Measurements from ENCODE around the gene CAND1. TPM values are rescaled to one million over a fixed set of nuclear protein-coding genes. Genes with fewer than 3 reads are reported as not detected.

The CAND1 gene
- total and polyA plus RNA-seq, 9 of the 15 experiments (the other 6 are each of a cell fraction or from before 2014, with no cell fraction given): 24.0 to 167 (median 77.5) TPM

DNA sequence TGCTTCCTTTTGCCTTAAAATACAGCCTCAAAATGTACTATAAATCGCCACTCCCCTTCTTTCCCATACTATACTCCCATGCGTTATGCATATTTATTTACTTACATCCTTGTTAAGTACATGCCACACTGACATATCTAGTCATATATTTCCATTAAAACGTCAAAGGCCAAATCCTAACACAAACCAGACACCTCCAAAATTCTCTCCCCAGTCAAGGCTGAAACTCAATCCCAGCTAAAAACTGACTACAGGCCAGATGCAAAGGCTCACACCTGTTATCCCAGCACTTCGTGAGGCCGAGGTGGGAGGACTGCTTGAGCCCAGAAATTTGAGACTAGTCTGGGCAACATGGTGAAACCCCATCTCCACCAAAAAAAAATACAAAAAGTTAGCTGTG lies 5.7 kb upstream of the CAND1 start:
- Histone ChIP-seq H3K27ac (ENCODE audit: extremely low read depth, low read depth, low read length) (no peak overlapping the region), H3K4me2 (ENCODE audit: insufficient read depth, low read length) (no peak overlapping the region), H3K4me3 (no peak overlapping the region), H3K9me1 (ENCODE audit: control insufficient read depth, insufficient read depth, low read length) (no peaks in the 10 kb centered on the region), H3K36me3 (ENCODE audit: control insufficient read depth, insufficient read depth, low read length) (no peaks in the 10 kb centered on the region), H3K79me2 (ENCODE audit: control insufficient read depth, insufficient read depth, low read length) (no peaks in the 10 kb centered on the region; the same call in 2 of the 3 replicates), H3K27me3 (ENCODE audit: control insufficient read depth in 2 of 2, insufficient read depth in 2 of 2, low read length in 2 of 2) (no peaks in the 10 kb centered on the region), H4K20me1 (replicated peaks; ENCODE audit: control insufficient read depth, insufficient read depth, low read length) (no peaks in the 10 kb centered on the region), H3K9me3 (replicated peaks; ENCODE audit: control insufficient read depth, insufficient read depth, low read depth, low read length) (0 out of 2 replicates have a peak, but pooled peaks cover 3% of the 10 kb centered on the region), H3K4me1 (replicated peaks in 1 of 2; ENCODE audit: control insufficient read depth in 2 of 2, insufficient read depth in 2 of 2, low read length in 2 of 2) (peaks cover 0 to 4% of the 10 kb centered on the region in 2 experiments; a peak in 2 of 5 replicates), H2AFZ (ENCODE audit: low read depth, low read length) (peak overlapping the region; percentile 41; the same call in 1 of the 2 replicates), H3K9ac (ENCODE audit: insufficient read depth in 1 of 2, low read depth in 2 of 2, low read length in 2 of 2) (no peak overlapping the region)
- ChIA-PET POLR2A (no interaction called here), CTCF (ENCODE audit: low intra/inter-chr PET ratio) (no interaction called here)
- BruUV-seq (replicated peaks): no TSS peak
- 51% methylated on average over 5 of the region's 5 CpGs for WGBS (ENCODE audit: insufficient coverage, low coverage, missing lambda C conversion rate)
- ATAC-seq: no peak
- DNase-seq (ENCODE audit: extremely low read depth in 1 of 4, low spot score in 3 of 4): no peak
- intact Hi-C loops (cut with micrococcal nuclease): no loop called here
- in situ Hi-C loops (cut with MboI): no loop called here
- no peak for FAIRE-seq
- no peak for TF ChIP-seq TAF7 (tag; IDR thresholded peaks at IDR 0.05)
- TF ChIP-seq ZC3H4 (CRISPR knock-in tag; IDR thresholded peaks at IDR 0.05; ENCODE audit: borderline replicate concordance): no peak
- TF ChIP-seq TAF9B (IDR thresholded peaks at IDR 0.05; ENCODE audit: partially characterized antibody): no peak
- no peak for TF ChIP-seq SMAD1 (IDR thresholded peaks at IDR 0.05; ENCODE audit: low read depth, low read length, partially characterized antibody)
- TF ChIP-seq, protein P1, sequence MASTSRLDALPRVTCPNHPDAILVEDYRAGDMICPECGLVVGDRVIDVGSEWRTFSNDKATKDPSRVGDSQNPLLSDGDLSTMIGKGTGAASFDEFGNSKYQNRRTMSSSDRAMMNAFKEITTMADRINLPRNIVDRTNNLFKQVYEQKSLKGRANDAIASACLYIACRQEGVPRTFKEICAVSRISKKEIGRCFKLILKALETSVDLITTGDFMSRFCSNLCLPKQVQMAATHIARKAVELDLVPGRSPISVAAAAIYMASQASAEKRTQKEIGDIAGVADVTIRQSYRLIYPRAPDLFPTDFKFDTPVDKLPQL (IDR thresholded peaks at IDR 0.05; ENCODE audit: extremely low read depth, insufficient read length): no peak
- no peak for TF ChIP-seq HMG20A (CRISPR knock-in tag; conservative IDR thresholded peaks at IDR 0.05)
- no peak for TF ChIP-seq HNRNPLL (IDR thresholded peaks at IDR 0.05; ENCODE audit: low read depth, low read length, poor library complexity, severe bottlenecking)
- no peak for TF ChIP-seq ZNF146 (CRISPR knock-in tag; IDR thresholded peaks at IDR 0.05; ENCODE audit: unreplicated experiment)
- TF ChIP-seq TCF7L2 (IDR thresholded peaks at IDR 0.05; ENCODE audit: low read depth, low read length): no peak
- no peak for TF ChIP-seq ERF (CRISPR knock-in tag; IDR thresholded peaks at IDR 0.05)
- no peak for TF ChIP-seq ZNF589 (CRISPR knock-in tag; IDR thresholded peaks at IDR 0.05; ENCODE audit: low read depth)
- TF ChIP-seq JUND (IDR thresholded peaks at IDR 0.05; ENCODE audit: borderline replicate concordance, low read depth, low read length): no peak
- no peak for TF ChIP-seq JUND (tag; IDR thresholded peaks at IDR 0.05; ENCODE audit: borderline replicate concordance, low read depth, low read length)
- TF ChIP-seq RHOXF2B (CRISPR knock-in tag; conservative IDR thresholded peaks at IDR 0.05): no peak
- TF ChIP-seq, protein P2, sequence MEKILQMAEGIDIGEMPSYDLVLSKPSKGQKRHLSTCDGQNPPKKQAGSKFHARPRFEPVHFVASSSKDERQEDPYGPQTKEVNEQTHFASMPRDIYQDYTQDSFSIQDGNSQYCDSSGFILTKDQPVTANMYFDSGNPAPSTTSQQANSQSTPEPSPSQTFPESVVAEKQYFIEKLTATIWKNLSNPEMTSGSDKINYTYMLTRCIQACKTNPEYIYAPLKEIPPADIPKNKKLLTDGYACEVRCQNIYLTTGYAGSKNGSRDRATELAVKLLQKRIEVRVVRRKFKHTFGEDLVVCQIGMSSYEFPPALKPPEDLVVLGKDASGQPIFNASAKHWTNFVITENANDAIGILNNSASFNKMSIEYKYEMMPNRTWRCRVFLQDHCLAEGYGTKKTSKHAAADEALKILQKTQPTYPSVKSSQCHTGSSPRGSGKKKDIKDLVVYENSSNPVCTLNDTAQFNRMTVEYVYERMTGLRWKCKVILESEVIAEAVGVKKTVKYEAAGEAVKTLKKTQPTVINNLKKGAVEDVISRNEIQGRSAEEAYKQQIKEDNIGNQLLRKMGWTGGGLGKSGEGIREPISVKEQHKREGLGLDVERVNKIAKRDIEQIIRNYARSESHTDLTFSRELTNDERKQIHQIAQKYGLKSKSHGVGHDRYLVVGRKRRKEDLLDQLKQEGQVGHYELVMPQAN (IDR thresholded peaks at IDR 0.05; ENCODE audit: borderline replicate concordance): no peak
- no peak for TF ChIP-seq ZEB2 (IDR thresholded peaks at IDR 0.05)
- TF ChIP-seq, protein P3, sequence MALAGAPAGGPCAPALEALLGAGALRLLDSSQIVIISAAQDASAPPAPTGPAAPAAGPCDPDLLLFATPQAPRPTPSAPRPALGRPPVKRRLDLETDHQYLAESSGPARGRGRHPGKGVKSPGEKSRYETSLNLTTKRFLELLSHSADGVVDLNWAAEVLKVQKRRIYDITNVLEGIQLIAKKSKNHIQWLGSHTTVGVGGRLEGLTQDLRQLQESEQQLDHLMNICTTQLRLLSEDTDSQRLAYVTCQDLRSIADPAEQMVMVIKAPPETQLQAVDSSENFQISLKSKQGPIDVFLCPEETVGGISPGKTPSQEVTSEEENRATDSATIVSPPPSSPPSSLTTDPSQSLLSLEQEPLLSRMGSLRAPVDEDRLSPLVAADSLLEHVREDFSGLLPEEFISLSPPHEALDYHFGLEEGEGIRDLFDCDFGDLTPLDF (CRISPR knock-in tag; IDR thresholded peaks at IDR 0.05): no peak
- TF ChIP-seq, protein P4, sequence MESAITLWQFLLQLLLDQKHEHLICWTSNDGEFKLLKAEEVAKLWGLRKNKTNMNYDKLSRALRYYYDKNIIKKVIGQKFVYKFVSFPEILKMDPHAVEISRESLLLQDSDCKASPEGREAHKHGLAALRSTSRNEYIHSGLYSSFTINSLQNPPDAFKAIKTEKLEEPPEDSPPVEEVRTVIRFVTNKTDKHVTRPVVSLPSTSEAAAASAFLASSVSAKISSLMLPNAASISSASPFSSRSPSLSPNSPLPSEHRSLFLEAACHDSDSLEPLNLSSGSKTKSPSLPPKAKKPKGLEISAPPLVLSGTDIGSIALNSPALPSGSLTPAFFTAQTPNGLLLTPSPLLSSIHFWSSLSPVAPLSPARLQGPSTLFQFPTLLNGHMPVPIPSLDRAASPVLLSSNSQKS (CRISPR knock-in tag; IDR thresholded peaks at IDR 0.05): no peak
- TF ChIP-seq, protein P5, sequence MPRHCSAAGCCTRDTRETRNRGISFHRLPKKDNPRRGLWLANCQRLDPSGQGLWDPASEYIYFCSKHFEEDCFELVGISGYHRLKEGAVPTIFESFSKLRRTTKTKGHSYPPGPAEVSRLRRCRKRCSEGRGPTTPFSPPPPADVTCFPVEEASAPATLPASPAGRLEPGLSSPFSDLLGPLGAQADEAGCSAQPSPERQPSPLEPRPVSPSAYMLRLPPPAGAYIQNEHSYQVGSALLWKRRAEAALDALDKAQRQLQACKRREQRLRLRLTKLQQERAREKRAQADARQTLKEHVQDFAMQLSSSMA (CRISPR knock-in tag; IDR thresholded peaks at IDR 0.05): no peak
- TF ChIP-seq ZNF77 (CRISPR knock-in tag; IDR thresholded peaks at IDR 0.05): no peak

All from K562 (cell line).